ENCODE measurements around the gene BMI1. TPM values are rescaled to one million over a fixed set of nuclear protein-coding genes. Genes with fewer than 3 reads are reported as not detected.
A peak's percentile ranks its signal among the peaks of the same experiment; 100 is the strongest.
"Not testable (repeated sequence)": the region's sequence is repeated elsewhere in the genome, so short reads cannot be mapped to it uniquely, and the experiment has no call there.

The BMI1 gene
- total RNA-seq, 1 donor, result 67.4 TPM

GRCh38 chr10:22341190-22341925, 20.5 kb downstream of the BMI1 start:
- Histone ChIP-seq H3K27me3 (ENCODE audit: insufficient read depth, low read length) (peaks cover 92% of the 10 kb centered on the region), H3K4me1 (ENCODE audit: insufficient read depth, low read length) (peaks cover 33% of the 10 kb centered on the region), H3K4me3 (ENCODE audit: low read length) (peak overlapping the region; percentile 58), H3K9me3 (ENCODE audit: low read depth, low read length) (no peaks in the 10 kb centered on the region)

- peaks cover 92% of the 10 kb centered on the region for H3K27me3 ChIP-seq (ENCODE audit: insufficient read depth, low read length)
- peaks cover 28% of the 10 kb centered on the region for H3K4me1 ChIP-seq (ENCODE audit: insufficient read depth, low read length)
- H3K4me3 ChIP-seq (ENCODE audit: low read length), result no peak overlapping the region
- no peaks in the 10 kb centered on the region for H3K9me3 ChIP-seq (ENCODE audit: low read depth, low read length)
Observed at GRCh38 chr10:22341926-22342196, 21.0 kb downstream of the BMI1 start.

- H3K4me3 ChIP-seq (ENCODE audit: low read length), result no peak overlapping the region
- H3K4me1 ChIP-seq (ENCODE audit: insufficient read depth, low read length), result peaks cover 24% of the 10 kb centered on the region
- peaks cover 92% of the 10 kb centered on the region for H3K27me3 ChIP-seq (ENCODE audit: insufficient read depth, low read length)
- H3K9me3 ChIP-seq (ENCODE audit: low read depth, low read length), result no peaks in the 10 kb centered on the region
Observed at GRCh38 chr10:22342421-22342820, 21.5 kb downstream of the BMI1 start.

- Histone ChIP-seq H3K9me3 (ENCODE audit: low read depth, low read length) (no peaks in the 10 kb centered on the region), H3K4me3 (ENCODE audit: low read length) (no peak overlapping the region), H3K4me1 (ENCODE audit: insufficient read depth, low read length) (peaks cover 24% of the 10 kb centered on the region), H3K27me3 (ENCODE audit: insufficient read depth, low read length) (peaks cover 91% of the 10 kb centered on the region)
Observed at GRCh38 chr10:22343731-22344130, 22.8 kb downstream of the BMI1 start.

GRCh38 chr10:22344249-22344648, 23.4 kb downstream of the BMI1 start:
- peaks cover 87% of the 10 kb centered on the region for H3K27me3 ChIP-seq (ENCODE audit: insufficient read depth, low read length)
- no peaks in the 10 kb centered on the region for H3K9me3 ChIP-seq (ENCODE audit: low read depth, low read length)

GRCh38 chr10:22344781-22345300, 23.9 kb downstream of the BMI1 start:
- Histone ChIP-seq H3K4me3 (ENCODE audit: low read length) (peak overlapping the region; percentile 14), H3K27me3 (ENCODE audit: insufficient read depth, low read length) (peaks cover 81% of the 10 kb centered on the region), H3K4me1 (ENCODE audit: insufficient read depth, low read length) (peaks cover 23% of the 10 kb centered on the region), H3K9me3 (ENCODE audit: low read depth, low read length) (no peaks in the 10 kb centered on the region)

More at GRCh38 chr10:22344249-22344648, 23.4 kb downstream of the BMI1 start:
- H3K4me1 ChIP-seq (ENCODE audit: insufficient read depth, low read length), result peaks cover 24% of the 10 kb centered on the region
- no peak overlapping the region for H3K4me3 ChIP-seq (ENCODE audit: low read length)

GRCh38 chr10:22345301-22346095, 24.6 kb downstream of the BMI1 start, which contains the start of gene SPAG6:
SPAG6 (plus strand) TSS chr10:22345496; CDS start chr10:22345612, 116 bp downstream.
- Histone ChIP-seq H3K9me3 (ENCODE audit: low read depth, low read length) (no peaks in the 10 kb centered on the region), H3K4me1 (ENCODE audit: insufficient read depth, low read length) (peaks cover 17% of the 10 kb centered on the region), H3K27me3 (ENCODE audit: insufficient read depth, low read length) (peaks cover 78% of the 10 kb centered on the region), H3K4me3 (ENCODE audit: low read length) (peak within 1 kb of the TSS; percentile 14)

- H3K27me3 ChIP-seq (ENCODE audit: insufficient read depth, low read length), result peaks cover 76% of the 10 kb centered on the region
- no peaks in the 10 kb centered on the region for H3K9me3 ChIP-seq (ENCODE audit: low read depth, low read length)
- H3K4me1 ChIP-seq (ENCODE audit: insufficient read depth, low read length), result peaks cover 15% of the 10 kb centered on the region
- H3K4me3 ChIP-seq (ENCODE audit: low read length), result no peak overlapping the region
Observed at GRCh38 chr10:22346096-22346661, 25.3 kb downstream of the BMI1 start.

- Histone ChIP-seq H3K4me3 (ENCODE audit: low read length) (no peak overlapping the region), H3K27me3 (ENCODE audit: insufficient read depth, low read length) (peaks cover 44% of the 10 kb centered on the region), H3K9me3 (ENCODE audit: low read depth, low read length) (no peaks in the 10 kb centered on the region), H3K4me1 (ENCODE audit: insufficient read depth, low read length) (peaks cover 10% of the 10 kb centered on the region)
Observed at GRCh38 chr10:22349755-22350154, 28.9 kb downstream of the BMI1 start.

GRCh38 chr10:22351131-22351703, 30.3 kb downstream of the BMI1 start:
- H3K4me1 ChIP-seq (ENCODE audit: insufficient read depth, low read length), result no peaks in the 10 kb centered on the region
- peaks cover 29% of the 10 kb centered on the region for H3K27me3 ChIP-seq (ENCODE audit: insufficient read depth, low read length)
- H3K9me3 ChIP-seq (ENCODE audit: low read depth, low read length), result no peaks in the 10 kb centered on the region
- no peak overlapping the region for H3K4me3 ChIP-seq (ENCODE audit: low read length)

GRCh38 chr10:22356324-22356873, 35.5 kb downstream of the BMI1 start:
- no peak overlapping the region for H3K4me3 ChIP-seq (ENCODE audit: low read length)
- peaks cover 4% of the 10 kb centered on the region for H3K27me3 ChIP-seq (ENCODE audit: insufficient read depth, low read length)
- H3K4me1 ChIP-seq (ENCODE audit: insufficient read depth, low read length), result no peaks in the 10 kb centered on the region
- H3K9me3 ChIP-seq (ENCODE audit: low read depth, low read length), result no peaks in the 10 kb centered on the region

- H3K27me3 ChIP-seq (ENCODE audit: insufficient read depth, low read length); H3K4me3 ChIP-seq (ENCODE audit: low read length); H3K4me1 ChIP-seq (ENCODE audit: insufficient read depth, low read length); H3K9me3 ChIP-seq (ENCODE audit: low read depth, low read length): not testable (repeated sequence)
Observed at GRCh38 chr10:22357770-22358169, 36.9 kb downstream of the BMI1 start.

GRCh38 chr10:22363305-22363704, 42.4 kb downstream of the BMI1 start:
- no peak overlapping the region for H3K4me3 ChIP-seq (ENCODE audit: low read length)
- H3K27me3 ChIP-seq (ENCODE audit: insufficient read depth, low read length), result no peaks in the 10 kb centered on the region
- H3K4me1 ChIP-seq (ENCODE audit: insufficient read depth, low read length), result no peaks in the 10 kb centered on the region
- no peaks in the 10 kb centered on the region for H3K9me3 ChIP-seq (ENCODE audit: low read depth, low read length)

- H3K4me3 ChIP-seq (ENCODE audit: low read length), result no peak overlapping the region
- H3K4me1 ChIP-seq (ENCODE audit: insufficient read depth, low read length), result peaks cover 5% of the 10 kb centered on the region
- no peaks in the 10 kb centered on the region for H3K27me3 ChIP-seq (ENCODE audit: insufficient read depth, low read length)
- H3K9me3 ChIP-seq (ENCODE audit: low read depth, low read length), result no peaks in the 10 kb centered on the region
Observed at GRCh38 chr10:22364407-22365140, 43.7 kb downstream of the BMI1 start.
